Stimulated activated naive CD8-positive, alpha-beta T cell treated with anti-CD3 and anti-CD28 coated beads, Interleukin-15, Interleukin-2, amounts not matched to agents 100 U/mL and 50 U/mL, for 24 hours (primary cell): ENCODE measurements around the gene BOLA2B.
A peak's percentile ranks its signal among the peaks of the same experiment; 100 is the strongest.

Experiments
- ATAC-seq: fragments of 150-1000 bp; cut with Tn5 transposase; one replicate; pipeline ENCODE4 v1.10.0; 2021
- DNase-seq: peaks from one replicate; pipeline ENCODE4 v3.0.0; 2021

BOLA2B gene

GRCh38 chr16:30143347-30143702, 50.1 kb downstream of the BOLA2B start:
- ATAC-seq (peak; percentile 40), DNase-seq (no peak)
